Omental fat pad (tissue), 4 donors: ENCODE measurements around the gene NAALADL2. TPM values are rescaled to one million over a fixed set of nuclear protein-coding genes. Genes with fewer than 3 reads are reported as not detected.

ENCODE experiments used
- ATAC-seq: fragments of 150-250 bp; one replicate; pipeline ENCODE4 v1.9.1; 2016; ENCODE audit warnings: mild to moderate bottlenecking, moderate library complexity; ENCODE audit not compliant: low FRiP score
- DNase-seq: peaks from one replicate; pipeline ENCODE4 v3.0.0-alpha.2; 2019; ENCODE audit warnings: low spot score
- total RNA-seq, 4 donors: library from RNA; depleted of rRNA; stranded (reverse); fragments of >200 nt; gene quantifications; one replicate each; pipeline ENCODE4 v1.1.0, GENCODE V29; 2016
- TF ChIP-seq, protein P1 (sequence below), 3 donors: fragments of 450-650 bp; IDR thresholded peaks; one replicate each; pipeline ENCODE4 v1.5.1; 2016 to 2017; ENCODE audit warnings: antibody characterized with exemption in 3 of 3, mild to moderate bottlenecking in 3 of 3, moderate library complexity in 2 of 3

The NAALADL2 gene
- total RNA-seq, 4 donors from 2014 or later, result 6.5 to 15.1 (median 8.0) TPM

DNA sequence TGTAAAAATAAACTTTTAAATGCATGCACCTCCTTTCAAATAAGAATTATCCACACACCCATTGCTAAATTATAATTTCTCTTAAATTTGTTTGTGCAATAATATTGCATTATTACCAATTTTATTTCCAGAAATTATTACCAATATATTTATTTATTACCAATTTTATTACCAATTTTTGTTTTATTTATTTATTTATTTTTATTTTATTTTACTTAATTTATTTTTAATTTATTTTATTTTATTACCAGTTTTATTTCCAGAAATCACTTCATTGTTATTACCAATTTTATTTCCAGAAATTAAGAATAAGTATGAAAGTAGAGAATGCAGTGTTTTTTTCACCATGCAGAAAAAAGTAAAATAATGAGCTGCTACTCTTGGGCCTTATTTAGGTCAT lies 525.4 kb downstream of the NAALADL2 start:
- TF ChIP-seq, protein P1, sequence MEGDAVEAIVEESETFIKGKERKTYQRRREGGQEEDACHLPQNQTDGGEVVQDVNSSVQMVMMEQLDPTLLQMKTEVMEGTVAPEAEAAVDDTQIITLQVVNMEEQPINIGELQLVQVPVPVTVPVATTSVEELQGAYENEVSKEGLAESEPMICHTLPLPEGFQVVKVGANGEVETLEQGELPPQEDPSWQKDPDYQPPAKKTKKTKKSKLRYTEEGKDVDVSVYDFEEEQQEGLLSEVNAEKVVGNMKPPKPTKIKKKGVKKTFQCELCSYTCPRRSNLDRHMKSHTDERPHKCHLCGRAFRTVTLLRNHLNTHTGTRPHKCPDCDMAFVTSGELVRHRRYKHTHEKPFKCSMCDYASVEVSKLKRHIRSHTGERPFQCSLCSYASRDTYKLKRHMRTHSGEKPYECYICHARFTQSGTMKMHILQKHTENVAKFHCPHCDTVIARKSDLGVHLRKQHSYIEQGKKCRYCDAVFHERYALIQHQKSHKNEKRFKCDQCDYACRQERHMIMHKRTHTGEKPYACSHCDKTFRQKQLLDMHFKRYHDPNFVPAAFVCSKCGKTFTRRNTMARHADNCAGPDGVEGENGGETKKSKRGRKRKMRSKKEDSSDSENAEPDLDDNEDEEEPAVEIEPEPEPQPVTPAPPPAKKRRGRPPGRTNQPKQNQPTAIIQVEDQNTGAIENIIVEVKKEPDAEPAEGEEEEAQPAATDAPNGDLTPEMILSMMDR (IDR thresholded peaks at IDR 0.05), result no peak
- no peak for ATAC-seq
- no peak for DNase-seq

DNA sequence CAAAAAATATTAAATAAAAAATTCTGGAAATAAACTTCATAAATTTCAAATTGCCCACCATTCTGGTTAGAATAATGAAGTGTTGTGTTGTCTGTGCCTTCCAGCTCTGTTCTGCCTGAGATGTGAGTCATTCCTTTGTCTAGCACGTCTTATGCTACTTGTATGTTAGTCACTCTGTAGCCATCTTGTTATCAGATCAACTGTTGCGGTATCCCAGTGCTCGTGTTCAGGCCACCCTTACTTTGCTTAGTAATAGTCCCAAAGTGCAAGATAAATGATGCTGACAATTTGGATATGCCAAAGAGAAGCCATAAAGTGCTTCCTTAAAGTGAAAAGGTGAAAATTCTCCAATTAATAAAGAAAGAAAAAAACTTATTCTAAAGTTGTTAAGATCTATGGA lies 527.5 kb downstream of the NAALADL2 start:
- DNase-seq, result no peak
- no peak for ATAC-seq
- TF ChIP-seq, protein P1 (IDR thresholded peaks at IDR 0.05), result no peak

DNA sequence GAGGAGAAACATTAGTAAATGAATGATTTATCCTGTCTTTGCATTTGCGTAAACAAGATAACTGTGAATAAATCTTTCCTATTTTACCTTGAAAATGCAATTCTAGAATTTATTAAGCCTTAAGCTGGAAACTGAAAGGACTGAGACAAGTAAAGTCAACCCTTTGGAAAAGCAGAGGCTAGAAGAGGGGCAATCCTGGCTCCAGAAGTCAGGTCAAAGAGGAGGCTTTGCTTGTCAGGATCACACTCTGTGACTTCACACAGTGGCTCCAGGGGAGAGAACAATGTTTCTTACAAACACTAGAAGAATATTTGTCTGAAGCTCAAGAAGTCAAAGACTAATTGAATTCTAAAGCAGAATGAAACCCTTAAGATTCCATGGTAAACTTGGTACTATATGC lies 530.4 kb downstream of the NAALADL2 start:
- no peak for ATAC-seq
- DNase-seq, result no peak
- TF ChIP-seq, protein P1 (IDR thresholded peaks at IDR 0.05), result no peak

DNA sequence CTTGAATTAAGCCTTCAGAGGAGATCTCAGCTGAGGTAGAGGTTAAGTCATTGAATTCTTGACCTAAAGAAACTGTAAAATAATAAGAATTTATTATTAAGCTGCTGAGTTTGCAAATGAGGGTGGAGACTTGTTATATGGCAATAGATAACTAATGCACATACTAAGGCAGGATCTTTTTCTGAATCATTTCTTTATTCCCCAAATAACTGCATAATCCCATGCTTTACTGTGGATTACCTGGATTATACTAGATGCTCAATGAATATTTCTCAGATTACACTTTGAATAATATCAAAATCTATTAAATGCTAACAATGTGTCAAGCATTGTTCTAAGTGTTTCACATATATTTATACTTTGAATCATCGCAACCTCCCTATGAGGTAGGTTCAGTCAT lies 532.5 kb downstream of the NAALADL2 start:
- ATAC-seq (no peak), DNase-seq (no peak)
- TF ChIP-seq, protein P1 (IDR thresholded peaks at IDR 0.05), result no peak

DNA sequence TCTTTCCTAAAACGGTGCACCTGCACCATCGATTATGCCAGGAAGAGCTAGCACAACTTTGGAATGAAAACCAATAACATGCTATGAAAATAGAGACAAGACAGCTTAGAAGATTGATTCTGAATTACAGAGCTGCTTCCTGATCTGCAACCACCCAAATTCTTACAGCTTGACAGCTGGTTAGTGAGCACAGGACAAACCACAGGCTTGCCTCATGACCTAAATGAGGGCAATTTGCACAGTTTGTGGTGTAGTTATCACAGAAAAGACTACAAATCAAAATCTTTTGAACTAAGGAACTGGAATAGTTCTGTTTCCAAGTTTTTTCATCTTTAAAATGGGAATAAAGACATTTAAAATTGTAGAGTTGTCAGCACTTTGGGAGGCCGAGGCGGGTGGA lies 533.5 kb downstream of the NAALADL2 start:
- TF ChIP-seq, protein P1 (IDR thresholded peaks at IDR 0.05), result no peak
- no peak for DNase-seq
- no peak for ATAC-seq

DNA sequence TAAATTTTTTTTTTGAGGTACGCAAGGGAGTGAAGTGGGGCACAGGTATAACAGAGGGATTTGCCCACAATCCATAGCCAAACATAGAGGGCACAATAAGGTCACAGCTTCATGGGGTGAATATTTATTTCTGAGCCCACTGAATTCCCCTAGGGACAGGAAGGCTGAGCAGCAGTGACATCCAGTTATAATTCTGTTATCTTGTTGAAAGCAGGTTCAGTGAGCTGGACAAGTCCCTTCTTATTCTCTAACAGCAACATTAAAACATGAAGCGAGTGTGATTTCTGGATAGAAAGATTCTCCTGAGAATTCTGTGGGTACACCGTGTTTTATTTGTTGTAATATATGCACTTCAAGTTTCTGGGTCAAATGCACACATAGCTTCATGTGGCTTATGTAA lies 538.2 kb downstream of the NAALADL2 start:
- TF ChIP-seq, protein P1 (IDR thresholded peaks at IDR 0.05), result no peak
- ATAC-seq, result no peak
- DNase-seq, result no peak

DNA sequence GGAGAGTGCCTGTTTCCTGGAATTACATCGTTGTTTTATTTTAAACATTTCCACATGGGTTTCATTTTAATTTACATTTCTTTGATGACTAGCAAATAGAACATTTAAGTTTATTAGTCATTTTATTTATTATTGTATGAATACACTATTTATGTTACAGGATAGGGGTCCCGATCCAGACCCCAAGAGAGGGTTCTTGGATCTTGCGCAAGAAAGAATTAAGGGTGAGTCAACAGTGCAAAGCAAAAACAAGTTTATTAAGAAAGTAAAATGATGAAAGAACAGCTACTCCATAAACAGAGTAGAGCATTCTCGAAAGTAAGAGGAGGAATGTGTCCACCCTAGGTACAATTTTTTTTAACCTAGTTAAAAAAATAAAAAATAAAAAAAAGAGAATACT lies 539.5 kb downstream of the NAALADL2 start:
- no peak for ATAC-seq
- TF ChIP-seq, protein P1 (IDR thresholded peaks at IDR 0.05), result no peak

More for the DNA sequence above, 539.5 kb downstream of the NAALADL2 start:
- no peak for DNase-seq
